Keratinocyte (primary cell): ENCODE measurements around the gene LSAMP. TPM values are rescaled to one million over a fixed set of nuclear protein-coding genes. Genes with fewer than 3 reads are reported as not detected.

Experiments
- DNase-seq: peaks from one replicate; pipeline ENCODE4 v3.0.0-alpha.2; 2011; ENCODE audit warnings: low read depth, missing footprints, low spot score
- FAIRE-seq: peaks from 2 replicates; lab custom pipeline; 2011; peaks lifted over from hg19 to GRCh38; lab: Jason Lieb, UNC
- H2AFZ ChIP-seq: 2 replicates; pipeline ENCODE4 v1.6.0; 2012; ENCODE audit warnings: low read length, control low read depth, inconsistent platforms; ENCODE audit not compliant: control insufficient read depth
- H3K27ac ChIP-seq: 2 replicates; pipeline ENCODE4 v1.5.1; 2011; ENCODE audit warnings: low read length; ENCODE audit not compliant: control insufficient read depth, insufficient read depth
- H3K27me3 ChIP-seq: 3 replicates; pipeline ENCODE4 v1.6.0; 2011; ENCODE audit warnings: low read length; ENCODE audit not compliant: control insufficient read depth, insufficient read depth; ENCODE audit errors: extremely low read depth
- H3K36me3 ChIP-seq, 2 experiments: 2 replicates in 1 of 2; 3 replicates in 1 of 2; pipeline ENCODE4 v1.5.1; 2011; ENCODE audit warnings: low read length in 2 of 2, mild to moderate bottlenecking in 1 of 2; ENCODE audit not compliant: control insufficient read depth in 2 of 2, insufficient read depth in 2 of 2; ENCODE audit errors: extremely low read depth in 1 of 2
- H3K4me1 ChIP-seq: 3 replicates; pipeline ENCODE4 v1.5.1; 2011; ENCODE audit warnings: low read length; ENCODE audit not compliant: control insufficient read depth, insufficient read depth; ENCODE audit errors: extremely low read depth
- H3K4me2 ChIP-seq: 3 replicates; pipeline ENCODE4 v1.6.0; 2011; ENCODE audit warnings: low read depth, low read length; ENCODE audit not compliant: control insufficient read depth, insufficient read depth; ENCODE audit errors: extremely low read depth
- H3K4me3 ChIP-seq, 3 experiments: fragments of 200-600 bp in 1 of 3; sonication (generic) in 1 of 3; 2 replicates in 2 of 3; 3 replicates in 1 of 3; pipeline ENCODE4 v1.5.1; 2011 to 2016; ENCODE audit warnings: low read length in 3 of 3, mild to moderate bottlenecking in 3 of 3, control low read depth in 2 of 3, inconsistent platforms in 1 of 3, low read depth in 1 of 3, mixed read lengths in 1 of 3, mixed run types in 1 of 3, moderate library complexity in 1 of 3; ENCODE audit not compliant: control insufficient read depth in 2 of 3, insufficient read depth in 2 of 3; ENCODE audit errors: extremely low read depth in 1 of 3
- H3K79me2 ChIP-seq: 2 replicates; pipeline ENCODE4 v1.6.0; 2012; ENCODE audit warnings: low read length; ENCODE audit not compliant: control insufficient read depth, insufficient read depth
- H3K9ac ChIP-seq: 3 replicates; pipeline ENCODE4 v1.6.0; 2011; ENCODE audit warnings: low read length; ENCODE audit not compliant: control insufficient read depth, insufficient read depth; ENCODE audit errors: extremely low read depth
- H3K9me1 ChIP-seq: 3 replicates; pipeline ENCODE4 v1.6.0; 2011; ENCODE audit warnings: low read length; ENCODE audit not compliant: control insufficient read depth, insufficient read depth; ENCODE audit errors: extremely low read depth
- H3K9me3 ChIP-seq: 2 replicates; pipeline ENCODE4 v1.5.1; 2012; ENCODE audit warnings: low read depth, low read length; ENCODE audit not compliant: control insufficient read depth
- H4K20me1 ChIP-seq: 3 replicates; pipeline ENCODE4 v1.6.0; 2011; ENCODE audit warnings: low read length; ENCODE audit not compliant: control insufficient read depth, insufficient read depth; ENCODE audit errors: extremely low read depth
- CTCF ChIP-seq, 3 experiments: IDR thresholded peaks in 1 of 3; conservative IDR thresholded peaks in 1 of 3; optimal IDR thresholded peaks in 1 of 3; 2 replicates in 2 of 3; 3 replicates in 1 of 3; pipeline versions ENCODE3 to v1.5.1; 2011; ENCODE audit warnings: low read length in 3 of 3, mild to moderate bottlenecking in 3 of 3, moderate library complexity in 2 of 3, control low read depth in 1 of 3, inconsistent platforms in 1 of 3; ENCODE audit not compliant: insufficient read depth in 2 of 3; ENCODE audit errors: extremely low read depth in 1 of 3
- EZH2 ChIP-seq: IDR thresholded peaks from one replicate; pipeline ENCODE4 v1.6.1; 2012; ENCODE audit warnings: inconsistent platforms, mild to moderate bottlenecking, low read length, moderate library complexity
- dilution Hi-C: fragments of 300-500 bp; cut with MboI; formaldehyde crosslinking; loops from one replicate; pipeline ENCODE4 v1.7.0; 2020; ENCODE audit warnings: low sequenced_read_pairs; ENCODE audit not compliant: extremely low pct_ligation_motif_present
- polyA plus RNA-seq, 5 experiments: library from polyadenylated mRNA; depleted of rRNA in 3 of 5; stranded (reverse) in 3 of 5; stranded (forward) in 1 of 5; unstranded in 1 of 5; fragments of >200 nt; gene quantifications; 1 replicate in 1 of 5; 2 replicates in 3 of 5; 3 replicates in 1 of 5; pipeline versions ENCODE4 v1.2.1 to v1.2.3, GENCODE V29; 2011 to 2012; ENCODE audit warnings: missing spikeins in 2 of 5, low read depth in 1 of 5, low replicate concordance in 1 of 5

Gene LSAMP
- polyA plus RNA-seq, 1 donor (not counting 4 experiments of a cell fraction or from before 2014, with no cell fraction given), result 0.12 TPM

- H3K27me3 ChIP-seq, result no peaks in the 10 kb centered on the region
- H3K79me2 ChIP-seq, result no peaks in the 10 kb centered on the region
- no peak overlapping the region for H3K4me3 ChIP-seq
- no peak for DNase-seq
- H3K4me1 ChIP-seq, result no peaks in the 10 kb centered on the region
- H3K9me3 ChIP-seq, result no peaks in the 10 kb centered on the region
- no peaks in the 10 kb centered on the region for H4K20me1 ChIP-seq
- no peak overlapping the region for H3K4me2 ChIP-seq
- no peak for TF ChIP-seq EZH2
- TF ChIP-seq CTCF (optimal IDR thresholded peaks at IDR 0.05 in 1 of 3, IDR thresholded peaks at IDR 0.05 in 1 of 3, conservative IDR thresholded peaks at IDR 0.05 in 1 of 3; ENCODE audit: extremely low read depth in 1 of 3, insufficient read depth in 2 of 3, low read length in 3 of 3), result no peak
- no peaks in the 10 kb centered on the region for H3K9me1 ChIP-seq
- no peaks in the 10 kb centered on the region for H3K36me3 ChIP-seq
- no peak overlapping the region for H2AFZ ChIP-seq
- no peak for FAIRE-seq
- no peak overlapping the region for H3K27ac ChIP-seq
- no peak overlapping the region for H3K9ac ChIP-seq
- dilution Hi-C loops, result no loop called here
These were observed 289.4 kb downstream of the LSAMP start for GRCh38 chr3:116155841-116156240.

GRCh38 chr3:116154389-116154788 is 290.9 kb downstream of the LSAMP start:
- no peak for DNase-seq
- no peak for TF ChIP-seq CTCF (optimal IDR thresholded peaks at IDR 0.05 in 1 of 3, IDR thresholded peaks at IDR 0.05 in 1 of 3, conservative IDR thresholded peaks at IDR 0.05 in 1 of 3; ENCODE audit: extremely low read depth in 1 of 3, insufficient read depth in 2 of 3, low read length in 3 of 3)
- no peak for TF ChIP-seq EZH2
- no peak overlapping the region for H3K4me2 ChIP-seq

More at GRCh38 chr3:116154389-116154788, 290.9 kb downstream of the LSAMP start:
- FAIRE-seq, result no peak
- no peak overlapping the region for H3K27ac ChIP-seq
- H3K79me2 ChIP-seq, result no peaks in the 10 kb centered on the region
- H3K9me3 ChIP-seq, result no peaks in the 10 kb centered on the region
- no peak overlapping the region for H2AFZ ChIP-seq
- H3K27me3 ChIP-seq, result no peaks in the 10 kb centered on the region
- dilution Hi-C loops, result no loop called here
- H3K4me3 ChIP-seq, result no peak overlapping the region
- H3K36me3 ChIP-seq, result no peaks in the 10 kb centered on the region
- no peaks in the 10 kb centered on the region for H3K4me1 ChIP-seq
- no peak overlapping the region for H3K9ac ChIP-seq
- no peaks in the 10 kb centered on the region for H4K20me1 ChIP-seq
- H3K9me1 ChIP-seq, result no peaks in the 10 kb centered on the region
